Calu3 (cell line): Measurements from ENCODE around the gene CPA4. TPM values are rescaled to one million over a fixed set of nuclear protein-coding genes. Genes with fewer than 3 reads are reported as not detected.

Experiments used
- BruUV-seq: library from RNA; stranded (reverse); fragments of 400-500 nt; replicated peaks from 2 replicates; lab custom pipeline; 2021; lab: Mats Ljungman, UMichigan
- CTCF ChIA-PET: fragments of 300-600 bp; sonication (Branson Sonifier 250); formaldehyde crosslinking; loops from one replicate; lab custom pipeline; 2022; ENCODE audit warnings: antibody characterized with exemption; lab: Charles Lee
- DNase-seq: peaks from one replicate; pipeline ENCODE4 v3.0.0; 2022
- H3K27ac Mint-ChIP-seq: one replicate; pipeline ENCODE4 v1.8.0; 2022; ENCODE audit warnings: mixed read lengths; ENCODE audit not compliant: unreplicated experiment
- H3K27me3 Mint-ChIP-seq: one replicate; pipeline ENCODE4 v1.8.0; 2022; ENCODE audit warnings: mixed read lengths; ENCODE audit not compliant: unreplicated experiment
- H3K36me3 Mint-ChIP-seq: one replicate; pipeline ENCODE4 v1.8.0; 2022; ENCODE audit warnings: mild to moderate bottlenecking, moderate library complexity, mixed read lengths; ENCODE audit not compliant: insufficient read depth, unreplicated experiment
- H3K4me1 Mint-ChIP-seq: one replicate; pipeline ENCODE4 v1.8.0; 2022; ENCODE audit warnings: mild to moderate bottlenecking, low read depth, mixed read lengths; ENCODE audit not compliant: unreplicated experiment
- H3K4me3 Mint-ChIP-seq: one replicate; pipeline ENCODE4 v1.8.0; 2022; ENCODE audit warnings: mild to moderate bottlenecking, low read depth, moderate library complexity, mixed read lengths; ENCODE audit not compliant: unreplicated experiment
- H3K9me3 Mint-ChIP-seq: one replicate; pipeline ENCODE4 v1.8.0; 2022; ENCODE audit warnings: low read depth, mixed read lengths; ENCODE audit not compliant: unreplicated experiment
- CTCF ChIP-seq: fragments of 200-600 bp; IDR thresholded peaks from one replicate; pipeline ENCODE4 v1.8.0; 2022; ENCODE audit warnings: antibody characterized with exemption; ENCODE audit not compliant: unreplicated experiment
- intact Hi-C: fragments of 100-400 bp; cut with micrococcal nuclease; formaldehyde crosslinking; loops from one replicate; pipeline ENCODE4 v1.10.0; 2022; ENCODE audit not compliant: unreplicated experiment
- total RNA-seq: library from RNA; stranded (reverse); gene quantifications from 2 replicates; pipeline ENCODE4 v1.2.3, GENCODE V29; 2022

CPA4 gene
- total RNA-seq, 1 experiment from 2014 or later: not detected

DNA sequence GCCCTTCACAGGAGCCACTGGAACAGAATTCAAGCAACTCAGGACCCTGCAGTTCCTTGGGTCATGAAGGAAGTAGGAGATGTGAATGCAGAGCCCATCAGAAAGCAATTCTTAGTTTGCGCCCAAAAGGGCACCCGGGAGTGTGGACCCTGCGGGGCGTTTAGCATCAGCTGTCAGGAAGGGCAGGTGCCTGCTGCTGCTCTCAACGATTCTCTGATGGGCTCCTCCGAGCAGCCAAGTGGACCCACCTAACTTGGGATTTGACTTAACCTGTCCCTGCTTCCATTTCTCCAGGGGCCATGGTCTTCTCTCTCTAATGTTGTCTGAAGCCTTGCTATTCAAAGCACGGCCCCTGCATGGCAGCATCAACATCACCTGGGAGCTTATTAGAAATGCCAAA lies 68.7 kb downstream of the CPA4 start:
- no TSS peak for BruUV-seq
- H3K27me3 Mint-ChIP-seq: no peaks in the 10 kb centered on the region
- no peak overlapping the region for H3K27ac Mint-ChIP-seq
- H3K9me3 Mint-ChIP-seq: peaks cover 7% of the 10 kb centered on the region
- intact Hi-C loops: no loop called here
- DNase-seq: no peak
- peaks cover 6% of the 10 kb centered on the region for H3K36me3 Mint-ChIP-seq
- H3K4me1 Mint-ChIP-seq: peaks cover 25% of the 10 kb centered on the region
- CTCF ChIA-PET: no interaction called here
- no peak overlapping the region for H3K4me3 Mint-ChIP-seq
- no peak for TF ChIP-seq CTCF

- H3K4me1 Mint-ChIP-seq: peaks cover 18% of the 10 kb centered on the region
- CTCF ChIA-PET: no interaction called here
- H3K27ac Mint-ChIP-seq: no peak overlapping the region
- BruUV-seq: no TSS peak
- no peak for DNase-seq
- peaks cover 7% of the 10 kb centered on the region for H3K9me3 Mint-ChIP-seq
- TF ChIP-seq CTCF: no peak
- intact Hi-C loops: no loop called here
- H3K27me3 Mint-ChIP-seq: no peaks in the 10 kb centered on the region
- no peak overlapping the region for H3K4me3 Mint-ChIP-seq
- H3K36me3 Mint-ChIP-seq: no peaks in the 10 kb centered on the region
Measured at GRCh38 chr7:130362251-130362816, 69.4 kb downstream of the CPA4 start.

DNA sequence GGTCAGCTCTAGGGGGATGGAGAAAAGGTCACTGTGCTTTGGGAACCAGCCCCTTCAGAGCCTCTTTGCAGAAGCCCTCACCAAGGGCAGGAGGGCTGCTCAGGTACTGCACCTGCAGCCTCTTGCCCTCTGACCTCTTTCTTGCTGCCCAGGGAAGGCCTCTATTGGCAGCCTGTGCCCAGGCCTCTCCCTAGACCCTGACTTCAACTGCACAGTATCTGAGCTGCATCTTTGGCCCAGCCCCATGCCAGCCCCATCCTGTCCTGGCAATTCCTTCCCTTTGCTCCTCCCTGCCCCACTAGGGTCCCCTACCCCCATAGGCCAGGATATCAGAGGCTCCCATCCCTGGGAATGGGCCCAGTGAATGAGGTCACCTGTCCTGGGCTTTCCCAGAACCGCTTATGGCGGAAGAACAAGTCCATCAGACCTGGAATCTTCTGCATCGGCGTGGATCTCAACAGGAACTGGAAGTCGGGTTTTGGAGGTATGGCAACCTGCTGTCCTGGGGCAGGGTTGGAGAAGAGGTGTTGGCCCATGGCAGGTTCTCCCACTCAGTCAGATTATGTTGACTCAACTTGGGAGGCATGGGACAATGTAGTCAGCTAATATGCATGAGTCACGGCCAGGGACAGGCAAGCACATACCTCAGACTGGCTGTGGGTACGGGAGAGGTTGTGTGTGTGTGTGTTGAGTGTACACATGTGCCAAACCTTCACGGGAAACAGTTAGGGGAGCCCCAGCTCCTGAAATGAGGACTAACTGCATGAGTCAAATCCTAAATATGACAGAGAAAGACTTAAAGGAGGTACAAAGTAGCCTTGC lies 70.3 kb downstream of the CPA4 start:
- Mint-ChIP-seq H3K27me3 (no peaks in the 10 kb centered on the region), H3K4me3 (no peak overlapping the region), H3K9me3 (peaks cover 7% of the 10 kb centered on the region), H3K27ac (peak overlapping the region; percentile 15), H3K4me1 (peaks cover 16% of the 10 kb centered on the region), H3K36me3 (no peaks in the 10 kb centered on the region)
- intact Hi-C loops: no loop called here
- CTCF ChIA-PET: interaction anchor here (0.6 kb wide), 1 partner anchor 187 kb away, joined by 3 read pairs; no protein-coding TSS in a partner anchor
- peak; percentile 71 for DNase-seq
- BruUV-seq: no TSS peak
- TF ChIP-seq CTCF: no peak

GRCh38 chr7:130364451-130364850 lies 71.5 kb downstream of the CPA4 start:
- no peak for DNase-seq
- no peak overlapping the region for H3K4me3 Mint-ChIP-seq
- CTCF ChIA-PET: no interaction called here
- peaks cover 6% of the 10 kb centered on the region for H3K9me3 Mint-ChIP-seq
- TF ChIP-seq CTCF: no peak
- no peak overlapping the region for H3K27ac Mint-ChIP-seq
- no peaks in the 10 kb centered on the region for H3K27me3 Mint-ChIP-seq
- H3K36me3 Mint-ChIP-seq: no peaks in the 10 kb centered on the region
- H3K4me1 Mint-ChIP-seq: peaks cover 16% of the 10 kb centered on the region
- intact Hi-C loops: no loop called here
- no TSS peak for BruUV-seq
